K562 (cell line): Measurements from ENCODE around the gene TMCC2. TPM values are rescaled to one million over a fixed set of nuclear protein-coding genes. Genes with fewer than 3 reads are reported as not detected.

Source experiments
- ATAC-seq: fragments of 200-7000 bp; cut with Tn5 transposase; 3 replicates; pipeline ENCODE4 v1.9.1; 2020; ENCODE audit warnings: moderate library complexity
- BruUV-seq: library from RNA; stranded (reverse); fragments of 400-500 nt; replicated peaks from 2 replicates; lab custom pipeline; 2021; lab: Mats Ljungman, UMichigan
- CTCF ChIA-PET: fragments of 300-600 bp; formaldehyde crosslinking; extraction: SDS; loops from one replicate; lab custom pipeline; 2021; ENCODE audit warnings: low intra/inter-chr PET ratio; lab: Yijun Ruan, JAX
- POLR2A ChIA-PET: fragments of 300-600, 350-650 bp; sonication (Branson Sonifier 250); formaldehyde crosslinking; extraction: SDS; loops from one replicate; lab custom pipeline; 2021; ENCODE audit warnings: antibody characterized with exemption, inconsistent platforms; lab: Yijun Ruan, JAX
- DNase-seq, 4 experiments: peaks; one replicate each; pipeline versions ENCODE4 v3.0.0 to v3.0.0-alpha.2; 2011 to 2018; ENCODE audit warnings: low spot score in 3 of 4, mixed read lengths in 3 of 4; ENCODE audit errors: extremely low read depth in 1 of 4
- FAIRE-seq: peaks from 2 replicates; lab custom pipeline; 2011; peaks lifted over from hg19 to GRCh38; lab: Jason Lieb, UNC
- H2AFZ ChIP-seq: 2 replicates; pipeline ENCODE4 v1.6.0; 2011; ENCODE audit warnings: low read depth, low read length, control low read depth, inconsistent platforms
- H3K27ac ChIP-seq: fragments of 200-600 bp; 3 replicates; pipeline ENCODE4 v1.8.0; 2011; ENCODE audit warnings: low read depth, mild to moderate bottlenecking, control low read depth, inconsistent platforms, low read length, moderate library complexity, mixed read lengths; ENCODE audit errors: extremely low read depth
- H3K27me3 ChIP-seq, 2 experiments: fragments of 300-600 bp in 1 of 2; 2 replicates in 1 of 2; 3 replicates in 1 of 2; pipeline versions ENCODE4 v1.6.0 to v1.8.0; 2011; ENCODE audit warnings: inconsistent platforms in 2 of 2, low read length in 2 of 2, mild to moderate bottlenecking in 1 of 2, mixed read lengths in 1 of 2, moderate library complexity in 1 of 2; ENCODE audit not compliant: control insufficient read depth in 2 of 2, insufficient read depth in 2 of 2
- H3K36me3 ChIP-seq: fragments of 300-600 bp; 3 replicates; pipeline ENCODE4 v1.8.0; 2011; ENCODE audit warnings: mild to moderate bottlenecking, low read length, inconsistent platforms; ENCODE audit not compliant: control insufficient read depth, insufficient read depth
- H3K4me1 ChIP-seq, 2 experiments: fragments of 200-600 bp in 1 of 2; replicated peaks in 1 of 2; 2 replicates in 1 of 2; 3 replicates in 1 of 2; pipeline versions ENCODE4 v1.5.1 to v1.8.0; 2011; ENCODE audit warnings: inconsistent platforms in 2 of 2, low read length in 2 of 2, mild to moderate bottlenecking in 1 of 2, mixed read lengths in 1 of 2, moderate library complexity in 1 of 2; ENCODE audit not compliant: control insufficient read depth in 2 of 2, insufficient read depth in 2 of 2
- H3K4me2 ChIP-seq: 2 replicates; pipeline ENCODE4 v1.6.1; 2011; ENCODE audit warnings: low read length, control low read depth, inconsistent platforms, mixed read lengths; ENCODE audit not compliant: insufficient read depth
- H3K4me3 ChIP-seq: fragments of 200-600 bp; sonication (generic), shearing (Covaris generic); 2 replicates; pipeline ENCODE4 v1.5.1; 2016; ENCODE audit warnings: control low read depth, inconsistent platforms
- H3K79me2 ChIP-seq: fragments of 200-600 bp; 3 replicates; pipeline ENCODE4 v1.8.0; 2011; ENCODE audit warnings: low read length, inconsistent platforms; ENCODE audit not compliant: control insufficient read depth, insufficient read depth
- H3K9ac ChIP-seq, 2 experiments: 2 replicates each; pipeline versions ENCODE4 v1.6.0 to v1.6.1; 2011; ENCODE audit warnings: low read depth in 2 of 2, low read length in 2 of 2, control low read depth in 1 of 2, inconsistent platforms in 1 of 2, mild to moderate bottlenecking in 1 of 2, mixed read lengths in 1 of 2; ENCODE audit not compliant: insufficient read depth in 1 of 2
- H3K9me1 ChIP-seq: one replicate; pipeline ENCODE4 v1.6.0; 2011; ENCODE audit warnings: inconsistent platforms, mild to moderate bottlenecking, low read length, moderate library complexity; ENCODE audit not compliant: control insufficient read depth, insufficient read depth
- H3K9me3 ChIP-seq: replicated peaks from 2 replicates; pipeline ENCODE4 v1.5.1; 2011; ENCODE audit warnings: low read depth, low read length, inconsistent platforms; ENCODE audit not compliant: control insufficient read depth, insufficient read depth
- H4K20me1 ChIP-seq: replicated peaks from 2 replicates; pipeline ENCODE4 v1.6.1; 2011; ENCODE audit warnings: low read length, inconsistent platforms, mixed read lengths; ENCODE audit not compliant: control insufficient read depth, insufficient read depth
- DMBX1 ChIP-seq: fragments of 250-450 bp; sonication (Bioruptor Pico); IDR thresholded peaks from 2 replicates; pipeline ENCODE4 v1.8.0; 2022; ENCODE audit warnings: inconsistent platforms, mild to moderate bottlenecking, moderate library complexity, borderline replicate concordance
- DPF2 ChIP-seq: fragments of 450-650 bp; IDR thresholded peaks from 2 replicates; pipeline ENCODE4 v1.6.1; 2016
- EHMT2 ChIP-seq: fragments of 450-650 bp; IDR thresholded peaks from 2 replicates; pipeline ENCODE4 v1.6.1; 2018; ENCODE audit warnings: antibody characterized with exemption
- FOSL1 ChIP-seq: fragments of 200-800 bp; sonication (Bioruptor generic); conservative IDR thresholded peaks from 2 replicates; pipeline ENCODE4 v1.6.1; 2016; ENCODE audit warnings: missing genetic modification characterization, missing compliant biosample characterization
- JUNB ChIP-seq: fragments of 450-650 bp; formaldehyde crosslinking; conservative IDR thresholded peaks from 2 replicates; pipeline ENCODE4 v1.4.0; 2020; ENCODE audit warnings: mild to moderate bottlenecking
- POLR2AphosphoS5 ChIP-seq: IDR thresholded peaks from 2 replicates; pipeline ENCODE4 v1.6.1; 2011; ENCODE audit warnings: mild to moderate bottlenecking, low read depth, low read length, moderate library complexity; ENCODE audit not compliant: control insufficient read depth, insufficient read depth
- TBP ChIP-seq: optimal IDR thresholded peaks from 2 replicates; pipeline ENCODE3; 2011; ENCODE audit warnings: low read depth, low read length, improper control_type of control experiment
- WGBS: fragments of 100-300 bp; shearing (Covaris generic); methylation state at CpG from one replicate; pipeline ENCODE4 v1.1.6; 2016; ENCODE audit warnings: low coverage, mixed read lengths; ENCODE audit not compliant: insufficient coverage; ENCODE audit errors: missing lambda C conversion rate; 5-methylcytosine and 5-hydroxymethylcytosine counted together
- in situ Hi-C: fragments of 300-500 bp; cut with MboI; formaldehyde crosslinking; loops from 4 replicates; pipeline ENCODE4 v1.15.0; 2018; ENCODE audit warnings: inconsistent platforms, mixed read lengths
- intact Hi-C: fragments of 100-400 bp; cut with micrococcal nuclease; formaldehyde crosslinking; loops from 2 replicates; pipeline ENCODE4 v1.14.2; 2022
- polyA plus RNA-seq, 8 experiments: library from polyadenylated mRNA; depleted of rRNA in 4 of 8; stranded (reverse) in 5 of 8; unstranded in 3 of 8; fragments of >200 nt; fragmentation: Nextera tagmentation in 2 of 8; fragmentation: Illumina TruSeq in 1 of 8; extraction: Ambion mirVana in 2 of 8; extraction: Trizol in 1 of 8; gene quantifications; 2 replicates each; pipeline versions ENCODE4 v1.2.1 to v1.2.3, GENCODE V29; 2011 to 2014; ENCODE audit warnings: inconsistent platforms in 1 of 8, missing spikeins in 1 of 8
- total RNA-seq, 7 experiments: library from RNA; depleted of rRNA in 6 of 7; stranded (reverse); fragments of >200 nt in 6 of 7; fragmentation: Illumina TruSeq in 2 of 7; extraction: Trizol in 2 of 7; gene quantifications; 2 replicates each; pipeline versions ENCODE4 v1.2.1 to v1.2.3, GENCODE V29; 2011 to 2021; ENCODE audit warnings: low replicate concordance in 1 of 7

Gene TMCC2
- total and polyA plus RNA-seq, 9 of the 15 experiments (the other 6 are each of a cell fraction or from before 2014, with no cell fraction given): 0.06 to 1.8 (median 0.98) TPM

DNA sequence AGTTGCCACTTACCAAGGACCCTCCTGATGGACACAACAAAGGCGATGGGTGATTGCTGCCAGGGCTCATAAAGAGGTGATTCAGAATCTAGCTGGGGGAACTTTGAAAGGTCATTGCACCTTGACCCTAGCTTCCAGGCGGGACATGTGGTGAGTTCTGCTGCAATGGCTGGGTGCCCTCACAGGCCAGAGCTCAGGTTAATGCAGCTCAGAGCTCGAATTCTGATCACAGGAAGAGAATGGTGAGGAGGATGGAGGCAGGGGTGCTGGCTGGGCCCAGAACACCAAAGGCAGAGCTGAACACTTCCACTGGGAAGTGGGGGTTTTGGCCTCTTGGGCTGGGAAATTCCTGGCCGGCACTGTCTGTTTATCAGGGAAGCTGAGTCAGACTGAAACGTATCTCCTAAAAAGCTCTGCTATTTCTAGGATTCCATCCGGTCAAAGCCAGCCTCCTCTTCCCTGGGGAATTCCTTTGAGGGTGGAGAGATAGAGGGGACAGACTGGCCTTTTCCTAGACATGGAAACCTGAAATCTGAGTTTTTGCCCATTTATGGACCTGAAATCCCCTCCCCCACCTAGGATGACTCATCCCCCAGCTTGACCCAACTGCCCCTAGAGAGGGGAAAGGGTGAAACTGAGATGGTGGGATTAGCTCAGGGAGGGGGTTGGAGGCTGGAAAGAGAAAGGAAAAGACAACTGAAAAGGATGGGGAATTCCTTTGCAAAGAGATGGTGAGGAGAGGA, 66.6 kb downstream of the TMCC2 start (continued):
- TF ChIP-seq JUNB (CRISPR knock-in tag) (peak; percentile 72), DPF2 (peak; percentile 85), DMBX1 (0 out of 2 replicates have a peak, but pooled peaks have one; percentile 39), TBP (no peak), EHMT2 (no peak)
- TF ChIP-seq, all 486 proteins: peak for 33

- Histone ChIP-seq H3K79me2 (no peaks in the 10 kb centered on the region), H3K4me2 (no peak overlapping the region), H3K27me3 (peaks cover 0 to 5% of the 10 kb centered on the region in 2 experiments; a peak in 1 of 5 replicates), H3K9me1 (no peaks in the 10 kb centered on the region), H3K4me1 (peaks cover 9% of the 10 kb centered on the region in 2 experiments; a peak in 3 of 5 replicates), H3K4me3 (no peak overlapping the region), H3K9me3 (no peaks in the 10 kb centered on the region), H4K20me1 (no peaks in the 10 kb centered on the region), H3K27ac (no peak overlapping the region), H3K36me3 (no peaks in the 10 kb centered on the region), H2AFZ (no peak overlapping the region), H3K9ac (no peak overlapping the region)
- in situ Hi-C loops (no loop called here), intact Hi-C loops (no loop called here)
- BruUV-seq: no TSS peak
- DNase-seq: no peak
- 53% methylated on average over 5 of the region's 5 CpGs for WGBS
- no peak for FAIRE-seq
- TF ChIP-seq FOSL1 (tag) (peak; percentile 71), POLR2AphosphoS5 (no peak)
- ChIA-PET CTCF (no interaction called here), POLR2A (interaction anchor here (0.6 to 1.4 kb wide), 6 partner anchors 8 to 158 kb away, joined by 3 to 8 read pairs (median 3); no protein-coding TSS in a partner anchor)
- ATAC-seq: no peak
Measured at GRCh38 chr1:205294934-205295333, 67.2 kb downstream of the TMCC2 start.
